DMS79 (cell line): ENCODE results near the gene RABEPK.
A peak's percentile ranks its signal among the peaks of the same experiment; 100 is the strongest.
"Not testable (repeated sequence)": the region's sequence is repeated elsewhere in the genome, so short reads cannot be mapped to it uniquely, and the experiment has no call there.

Experiments used
- DNase-seq: peaks from one replicate; lab custom pipeline; 2025; lab: John Stamatoyannopoulos, UW

The RABEPK gene

DNA sequence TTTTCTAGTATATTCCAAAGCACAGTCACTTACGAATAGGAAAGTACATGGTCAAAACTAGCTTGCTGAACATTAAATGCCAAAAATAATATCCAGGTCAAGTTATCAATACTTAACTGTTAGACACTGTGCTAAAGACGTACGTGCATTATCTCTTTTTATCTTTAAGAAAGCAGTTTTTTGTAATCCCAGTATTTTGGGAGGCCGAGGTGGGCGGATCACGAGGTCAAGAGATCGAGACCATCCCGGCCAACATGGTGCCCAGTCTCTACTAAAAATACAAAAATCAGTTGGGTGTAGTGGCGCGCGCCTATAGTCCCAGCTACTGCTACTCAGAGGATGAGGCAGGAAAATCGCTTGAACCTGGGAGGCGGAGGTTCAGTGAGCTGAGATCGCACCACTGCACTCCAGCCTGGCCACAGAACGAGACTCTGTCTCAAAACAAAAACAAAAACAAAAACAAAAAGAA is 43.5 kb downstream of the RABEPK start:
- DNase-seq = no peak

DNA sequence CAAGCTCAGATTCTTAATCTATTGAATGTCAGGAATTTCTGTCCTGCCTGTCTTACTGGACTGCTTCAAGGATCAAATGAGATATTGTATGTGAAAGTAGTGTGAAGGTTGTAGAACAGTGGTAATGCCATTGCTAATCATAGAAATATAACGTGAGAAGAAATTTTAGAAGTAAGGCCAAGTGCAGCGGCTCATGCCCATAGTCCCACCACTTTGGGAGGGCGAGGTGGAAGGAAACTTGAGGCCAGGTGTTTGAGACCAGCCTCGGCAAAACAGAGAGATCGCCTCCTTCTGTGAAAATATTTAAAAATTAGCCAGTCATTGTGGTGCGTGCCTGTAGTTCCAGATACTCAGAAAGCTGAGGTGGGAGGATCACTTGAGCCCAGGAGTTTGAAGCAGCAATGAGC is 45.9 kb downstream of the RABEPK start:
- DNase-seq = no peak

DNA sequence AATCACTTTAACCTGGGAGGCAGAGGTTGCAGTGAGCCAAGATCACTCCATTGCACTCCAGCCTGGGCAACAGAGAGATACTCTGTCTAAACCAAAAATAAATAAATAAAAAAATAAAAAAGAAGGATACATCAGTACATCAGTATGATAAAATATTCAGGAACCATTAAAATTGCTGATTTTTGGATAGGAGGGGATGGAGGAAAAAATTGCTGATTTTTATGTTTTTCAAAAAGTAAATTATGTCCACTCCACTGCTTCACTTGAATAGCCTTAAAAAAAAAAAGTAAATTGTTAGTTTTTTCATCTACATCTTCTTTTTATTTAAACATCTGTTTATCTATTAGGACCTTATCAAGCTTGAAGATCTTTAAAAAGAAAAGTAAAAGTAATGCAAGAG is 53.9 kb downstream of the RABEPK start:
- DNase-seq = no peak

- no peak for DNase-seq
Measured at GRCh38 chr9:125255781-125256391, 55.5 kb downstream of the RABEPK start.

DNA sequence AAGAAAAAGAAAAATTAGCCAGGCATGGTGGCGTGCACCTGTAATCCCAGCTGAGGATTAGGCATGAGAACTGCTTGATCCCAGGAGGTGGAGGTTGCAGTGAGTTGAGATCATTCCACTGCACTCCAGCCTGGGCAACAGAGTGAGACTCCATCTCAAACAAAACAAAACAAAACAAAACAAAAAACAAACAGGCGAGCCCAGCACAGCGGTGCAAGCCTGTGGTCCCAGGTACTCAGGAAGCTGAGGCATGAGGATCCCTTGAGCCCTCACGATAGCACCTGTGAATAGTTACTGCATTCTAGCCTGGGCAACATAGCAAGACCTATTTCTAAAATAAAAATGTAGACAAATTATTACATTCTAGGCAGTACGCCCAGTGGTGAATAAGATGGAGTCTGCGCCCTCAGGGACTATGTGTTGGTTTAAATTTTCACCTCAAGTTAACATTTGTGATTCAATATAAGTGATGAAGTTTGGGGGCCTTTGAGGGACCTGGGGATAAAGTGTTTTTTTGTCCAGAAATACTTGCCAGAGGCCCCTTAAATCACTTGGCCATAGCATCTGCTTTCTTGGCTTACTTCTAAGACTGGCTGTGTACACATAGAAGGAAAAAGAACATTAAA is 57.9 kb downstream of the RABEPK start:
- DNase-seq = no peak

DNA sequence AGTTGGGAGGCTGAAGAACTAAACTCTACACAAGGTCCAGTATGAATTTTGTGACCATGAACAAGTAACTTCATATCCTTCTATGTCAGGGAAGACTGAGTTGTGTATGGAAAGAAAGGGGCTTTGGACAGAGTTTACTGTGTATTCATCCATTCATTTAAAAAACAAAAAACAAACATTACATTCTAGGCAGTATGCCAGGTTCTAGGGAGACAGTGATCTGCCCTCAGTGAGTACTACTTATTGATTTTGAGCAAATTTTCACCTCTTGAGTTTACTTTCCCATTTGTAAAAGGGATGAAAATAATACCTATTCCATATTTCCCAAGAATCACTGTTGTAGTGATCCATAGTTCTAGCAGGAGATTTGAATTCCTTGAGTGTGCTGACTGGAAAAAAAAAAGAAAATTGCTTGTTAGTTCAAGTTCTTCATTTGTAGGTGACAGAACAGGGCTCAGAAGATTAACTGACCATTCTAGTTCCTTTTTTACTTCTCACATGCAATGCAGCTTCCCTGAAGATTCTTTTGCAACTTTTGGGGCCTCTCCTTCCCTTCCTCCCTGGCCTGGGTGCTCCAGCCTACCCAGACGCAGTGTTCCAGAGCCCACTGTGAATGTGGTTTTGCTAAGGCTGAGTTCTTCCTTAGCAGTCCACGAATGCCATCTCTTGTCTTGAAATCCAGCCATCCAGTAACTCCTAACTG is 58.6 kb downstream of the RABEPK start:
- no peak for DNase-seq

- no peak for DNase-seq
Measured at GRCh38 chr9:125260561-125260960, 60.2 kb downstream of the RABEPK start.

GRCh38 chr9:125261501-125262293 is 61.4 kb downstream of the RABEPK start, which contains the start of gene GAPVD1:
TSS of gene GAPVD1 (plus strand) at chr9:125261826. CDS start at chr9:125298922, 37,096 bp downstream.
- peak; percentile 84 for DNase-seq

GRCh38 chr9:125262294-125262991 is 62.1 kb downstream of the RABEPK start:
- DNase-seq = no peak

DNA sequence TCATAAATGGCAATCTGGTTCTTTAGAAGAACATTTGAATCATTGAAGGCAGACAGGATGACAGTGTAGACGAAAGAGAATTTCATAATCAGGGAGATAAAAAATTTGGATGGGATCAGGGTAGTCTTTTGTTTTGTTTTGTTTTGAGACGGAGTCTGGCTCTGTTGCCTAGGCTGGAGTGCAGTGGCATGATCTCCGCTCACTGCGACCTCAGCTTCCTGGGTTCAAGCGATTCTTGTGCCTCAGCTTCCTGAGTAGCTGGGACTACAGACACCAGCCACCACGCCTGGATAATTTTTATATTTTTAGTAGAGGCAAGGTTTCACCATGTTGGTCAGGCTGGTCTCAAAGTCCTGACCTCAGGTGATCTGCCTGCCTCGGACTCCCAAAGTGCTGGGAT is 63.7 kb downstream of the RABEPK start:
- DNase-seq = not testable (repeated sequence)

DNA sequence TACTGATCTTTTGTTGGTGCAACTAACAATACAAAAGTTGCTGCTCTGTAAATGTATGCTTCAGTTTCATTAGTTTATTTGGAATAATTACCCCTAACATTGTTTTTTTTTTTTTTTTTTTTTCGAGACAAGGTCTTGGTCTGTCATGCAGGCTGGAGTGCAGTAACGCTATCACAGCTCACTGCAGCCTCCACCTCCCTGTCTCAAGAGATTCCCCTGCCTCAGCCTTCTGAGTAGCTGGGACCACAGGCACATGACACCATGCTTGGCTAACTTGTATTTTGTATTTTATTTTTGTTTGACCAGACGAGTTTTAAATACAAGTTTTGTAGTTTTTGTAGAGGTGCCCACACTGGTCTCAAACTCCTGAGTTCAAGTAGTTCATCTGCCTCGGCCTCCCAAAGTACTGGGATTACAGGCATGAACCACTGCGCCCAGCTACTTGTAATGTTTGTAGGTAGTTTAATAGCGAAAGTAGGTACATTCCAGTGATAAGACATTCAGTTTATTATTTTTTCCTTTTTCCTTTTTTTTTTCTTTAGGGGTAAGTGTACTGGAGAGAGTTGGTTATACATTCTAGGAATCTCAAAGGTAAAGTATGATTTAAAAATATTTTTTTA is 68.2 kb downstream of the RABEPK start:
- no peak for DNase-seq

DNA sequence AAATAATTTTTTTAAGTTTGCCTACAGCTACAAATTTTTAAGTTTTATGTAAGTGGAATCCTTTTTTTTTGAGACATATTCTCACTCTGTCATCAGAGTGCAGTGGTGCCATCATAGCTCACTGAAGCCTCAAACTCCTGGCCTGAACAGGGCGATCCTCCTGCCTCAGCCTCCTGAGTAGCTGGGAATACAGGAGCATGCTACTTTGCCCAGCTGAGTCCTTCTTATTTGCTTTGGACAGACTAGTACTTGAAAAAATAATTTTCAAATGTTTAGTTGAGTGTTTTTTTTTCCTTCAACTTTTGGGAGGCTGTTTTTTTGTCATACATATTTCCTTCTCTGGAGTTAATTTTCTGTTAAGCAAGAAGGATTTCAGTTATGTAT is 68.7 kb downstream of the RABEPK start:
- DNase-seq = no peak

GRCh38 chr9:125271081-125271480 is 70.7 kb downstream of the RABEPK start:
- no peak for DNase-seq

- DNase-seq = no peak
Measured at GRCh38 chr9:125272697-125273096, 72.4 kb downstream of the RABEPK start.

DNA sequence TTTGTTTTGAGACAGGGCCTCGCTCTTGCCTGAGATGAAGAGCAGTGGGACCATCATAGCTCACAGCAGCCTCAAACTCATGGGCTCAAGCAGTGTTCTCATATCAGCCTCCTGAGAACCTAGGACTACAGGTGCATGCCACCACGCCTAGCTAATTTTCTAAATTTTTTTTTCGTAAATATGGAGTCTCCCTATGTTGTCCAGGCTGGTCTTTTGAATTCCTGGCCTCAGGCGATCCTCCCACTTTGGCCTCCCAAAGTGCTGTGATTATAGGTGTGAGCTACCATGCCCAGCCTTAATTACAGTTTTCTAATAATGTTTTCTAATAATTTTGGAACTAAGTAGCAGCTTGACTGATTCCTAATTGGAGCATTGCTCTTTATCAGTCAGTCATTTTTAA is 76.4 kb downstream of the RABEPK start:
- DNase-seq = no peak

- no peak for DNase-seq
Measured at GRCh38 chr9:125277411-125277810, 77.1 kb downstream of the RABEPK start.

GRCh38 chr9:125280945-125281344 is 80.6 kb downstream of the RABEPK start:
- no peak for DNase-seq
